ENCODE data around the gene GART.
"Not testable (repeated sequence)": the region's sequence is repeated elsewhere in the genome, so short reads cannot be mapped to it uniquely, and the experiment has no call there.

Gene GART

GRCh38 chr21:33541756-33542639, at the start of gene GART:
TSS of gene GART (minus strand) at chr21:33542117. CDS start at chr21:33539315, 2,802 bp downstream.
- peak; percentile 75 to 87 for DNase-seq

- DNase-seq, result peak; percentile 85 to 88
Observed at GRCh38 chr21:33588485-33589335, 46.8 kb upstream of the GART start, which contains the start of gene DONSON. TSS of gene DONSON (minus strand) at chr21:33588684. CDS start at chr21:33588641, 43 bp downstream.

DNA sequence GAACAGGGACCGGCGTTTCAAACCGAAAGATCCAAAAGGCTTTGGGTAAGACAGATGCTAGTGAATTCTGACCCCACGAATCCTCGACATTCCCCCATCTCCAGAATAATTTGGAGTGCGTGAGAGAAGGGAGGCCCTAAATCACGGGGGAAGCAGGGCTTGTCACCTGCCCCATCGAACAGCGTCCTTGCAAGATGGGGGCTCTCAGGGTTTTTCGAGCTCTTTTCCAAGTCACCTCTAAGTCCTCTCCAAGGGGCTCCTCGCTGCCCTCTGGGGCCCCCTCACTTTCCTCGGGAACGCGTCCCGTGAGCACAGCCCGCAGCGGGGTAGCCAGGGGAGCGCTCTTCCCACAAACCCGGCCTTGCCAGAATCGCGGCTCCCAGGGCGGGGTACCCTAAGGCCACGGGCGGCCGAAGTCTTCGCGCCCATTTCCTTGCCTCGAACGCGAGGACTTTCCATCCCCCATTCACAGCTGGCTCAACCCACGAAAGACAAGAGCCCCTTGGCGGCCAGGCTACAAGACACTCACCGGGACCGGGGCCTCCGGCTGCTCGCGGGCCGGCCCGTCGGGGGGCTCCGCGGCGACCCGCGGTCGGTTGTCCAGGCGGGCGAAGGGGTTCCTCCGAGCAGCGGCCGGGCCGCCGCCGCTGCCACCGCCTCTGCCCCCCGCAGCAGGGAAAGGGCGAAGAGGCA, 46.0 kb upstream of the GART start:
- no peak for DNase-seq

DNA sequence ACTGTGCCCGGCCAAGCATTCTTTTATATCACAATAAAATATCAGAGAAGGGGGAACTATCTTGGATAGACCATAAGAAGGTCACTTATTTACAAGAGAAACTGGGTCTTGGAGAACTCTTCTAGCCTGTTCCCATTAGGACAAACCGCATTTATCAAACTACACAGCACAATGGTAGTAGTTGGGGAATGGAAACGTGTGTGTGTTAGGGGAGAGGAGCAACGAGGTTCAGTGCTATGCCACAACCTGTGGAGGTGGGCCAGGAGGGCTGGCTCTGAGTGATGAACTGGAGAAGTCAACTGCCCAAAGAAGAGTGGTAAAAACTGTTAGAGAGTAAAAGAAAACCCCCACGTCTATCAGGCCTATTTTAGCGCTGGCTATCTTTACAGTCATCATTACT, 45.0 kb upstream of the GART start:
- no peak for DNase-seq

DNA sequence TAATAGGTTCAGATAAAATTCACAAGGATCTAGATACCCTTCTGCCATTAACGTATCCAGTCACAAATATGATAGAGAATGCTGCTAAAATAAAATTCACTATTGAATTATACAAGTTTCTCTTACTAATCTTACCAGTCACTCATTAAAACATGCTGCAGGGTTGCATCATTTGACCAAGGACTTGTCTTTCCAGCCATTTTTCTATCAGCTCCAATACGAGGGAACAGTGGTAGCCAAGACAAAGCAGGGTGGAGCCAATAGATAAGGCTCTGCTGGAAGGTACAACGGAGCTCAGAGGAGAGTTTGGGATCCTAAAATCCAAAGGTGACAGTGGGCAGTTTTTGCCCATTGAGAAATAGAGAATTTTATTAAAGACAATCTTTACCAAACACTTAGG, 42.5 kb upstream of the GART start:
- no peak for DNase-seq

DNA sequence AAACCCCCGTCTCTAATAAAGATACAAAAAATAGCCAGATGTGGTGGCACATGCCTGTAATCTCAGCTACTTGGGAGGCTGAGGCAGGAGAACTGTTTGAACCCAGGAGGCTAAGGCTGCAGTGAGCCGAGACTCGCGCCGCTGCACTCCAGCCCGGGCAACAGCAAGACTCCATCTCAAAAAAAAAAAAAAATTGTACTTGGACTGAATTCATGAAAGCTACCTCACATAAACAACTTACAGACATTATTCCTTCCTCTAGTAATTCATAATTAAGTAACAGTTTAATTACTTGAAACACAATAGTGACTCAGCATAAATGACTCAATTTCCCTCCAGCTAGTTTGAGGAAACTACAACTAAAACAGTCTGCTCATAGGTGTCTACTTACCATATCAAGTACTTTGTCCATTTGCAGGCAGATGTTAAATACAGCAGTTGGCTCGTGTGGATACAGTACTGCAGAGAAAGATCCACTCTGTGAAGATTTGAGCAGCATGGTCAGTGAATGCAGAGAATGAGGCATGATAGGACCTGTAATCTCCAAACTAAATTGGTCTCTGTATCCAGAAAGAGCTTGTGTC, 37.1 kb upstream of the GART start:
- no peak for DNase-seq

GRCh38 chr21:33578214-33578613, 36.3 kb upstream of the GART start:
- DNase-seq, result no peak

- not testable (repeated sequence) for DNase-seq
Observed at GRCh38 chr21:33576741-33577141, 34.8 kb upstream of the GART start.

- no peak for DNase-seq
Observed at GRCh38 chr21:33572350-33572749, 30.4 kb upstream of the GART start.

DNA sequence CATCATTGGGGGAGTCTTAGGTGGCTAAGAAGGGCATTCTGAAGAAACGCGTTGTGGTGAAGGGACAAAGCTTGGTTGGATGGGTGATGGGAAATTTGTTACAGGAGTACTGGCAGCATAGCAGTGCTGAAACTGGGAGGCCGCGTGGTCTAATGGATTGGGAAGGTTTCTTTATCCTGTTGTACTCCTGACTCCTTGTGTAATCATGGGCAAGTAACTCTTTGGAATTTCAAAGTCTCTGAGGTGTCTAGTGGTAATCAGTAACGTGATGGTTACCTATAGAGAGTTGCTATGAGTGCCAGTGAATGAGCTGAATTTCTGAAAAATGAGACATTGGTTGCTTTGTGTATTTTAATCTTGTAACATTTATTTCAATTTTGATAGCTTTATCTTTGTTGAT, 28.1 kb upstream of the GART start:
- DNase-seq, result no peak

DNA sequence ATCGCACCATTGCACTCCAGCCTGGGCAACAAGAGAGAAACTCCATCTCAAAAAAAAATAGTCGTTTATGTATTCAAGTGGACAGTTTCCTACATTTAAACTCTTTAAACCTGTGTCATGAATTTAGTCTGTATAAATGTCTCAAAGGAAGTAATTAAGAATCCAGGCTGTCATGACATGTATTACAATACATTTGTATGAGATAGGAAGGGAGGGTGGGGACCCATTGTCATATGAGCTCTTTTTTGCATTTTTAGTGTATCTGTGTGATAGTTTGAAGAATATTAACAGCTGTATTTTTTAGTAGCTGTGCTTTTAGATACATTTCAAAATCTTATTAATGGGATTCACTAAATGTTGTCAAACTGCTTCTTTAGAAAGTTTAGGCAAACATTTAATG, 26.5 kb upstream of the GART start:
- no peak for DNase-seq

GRCh38 chr21:33567914-33568313, 26.0 kb upstream of the GART start:
- no peak for DNase-seq

GRCh38 chr21:33566514-33566913, 24.6 kb upstream of the GART start:
- no peak for DNase-seq

DNA sequence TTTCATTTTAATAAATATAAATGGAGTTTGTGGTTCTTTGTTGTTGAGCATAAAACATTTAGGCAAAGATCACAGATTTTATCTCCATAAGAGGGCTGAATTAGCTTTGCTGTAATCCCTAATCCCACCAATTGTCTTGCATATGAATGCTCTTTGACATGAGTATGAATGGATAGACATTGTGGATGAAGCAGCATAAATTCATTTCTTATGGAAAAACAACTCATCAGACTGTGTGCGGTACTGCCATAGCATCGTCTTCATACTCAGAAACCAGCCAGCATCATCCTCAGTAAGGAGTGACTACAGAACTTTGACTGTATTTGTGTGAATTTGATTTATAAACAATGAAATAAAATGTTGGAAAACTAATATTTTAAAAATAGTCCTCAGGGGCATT, 20.5 kb upstream of the GART start:
- DNase-seq, result no peak

- DNase-seq, result no peak
Observed at GRCh38 chr21:33561373-33561772, 19.5 kb upstream of the GART start.

GRCh38 chr21:33560965-33561364, 19.0 kb upstream of the GART start:
- DNase-seq, result no peak

- DNase-seq, result no peak
Observed at GRCh38 chr21:33559813-33560212, 17.9 kb upstream of the GART start.

DNA sequence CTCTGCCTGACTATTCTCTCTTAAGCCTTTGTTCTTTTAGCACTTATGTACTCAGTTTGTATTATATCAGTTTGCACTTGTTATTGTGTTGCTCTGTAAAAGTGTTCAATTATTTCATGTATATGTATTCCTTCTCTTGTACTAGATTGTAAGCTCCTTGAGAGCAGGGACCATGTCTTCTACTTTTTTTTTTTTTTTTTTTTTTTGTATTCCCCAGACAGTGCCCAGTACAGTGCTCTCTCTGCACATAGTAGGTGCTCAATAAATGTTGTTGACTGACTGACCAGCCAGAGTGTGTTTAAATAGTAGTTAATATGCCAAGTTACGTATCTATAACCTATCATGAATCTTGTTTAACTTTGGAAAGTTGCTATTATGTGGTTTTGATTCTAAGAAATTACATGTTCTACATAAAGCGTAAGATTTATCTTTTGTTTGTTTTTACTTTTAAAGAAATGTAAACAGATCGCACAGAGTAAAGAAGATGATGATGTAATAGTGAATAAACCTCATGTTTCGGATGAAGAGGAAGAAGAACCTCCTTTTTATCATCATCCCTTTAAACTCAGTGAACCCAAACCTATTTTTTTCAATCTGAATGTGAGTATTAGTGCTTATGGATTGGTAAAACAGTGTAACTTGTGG, 17.0 kb upstream of the GART start:
- no peak for DNase-seq

DNA sequence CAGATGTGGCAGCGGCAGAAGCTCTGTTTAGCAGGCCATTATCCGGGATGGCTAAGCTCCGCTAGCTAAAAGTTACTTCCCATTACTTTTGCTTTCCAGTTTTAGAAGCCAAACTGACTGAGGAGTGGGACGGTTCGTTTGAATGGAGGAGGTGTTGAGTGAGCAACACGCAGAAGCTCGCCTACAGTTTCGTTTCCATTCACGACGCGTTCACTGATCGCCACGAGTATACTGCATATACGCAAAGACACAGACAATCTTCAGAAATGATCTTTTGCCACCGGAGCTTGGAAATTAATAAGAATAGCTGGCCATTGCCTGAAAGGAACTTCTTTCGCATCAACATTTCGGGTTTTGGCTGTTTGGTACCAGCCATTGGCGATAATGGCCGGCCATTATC, 15.5 kb upstream of the GART start:
- DNase-seq, result no peak

- DNase-seq, result no peak
Observed at GRCh38 chr21:33554982-33555344, 13.0 kb upstream of the GART start.

- DNase-seq, result no peak
Observed at GRCh38 chr21:33554236-33554981, 12.5 kb upstream of the GART start.

All from NCI-H187 (cell line).